ENCODE data around the gene C21orf58.
"Not testable (repeated sequence)": the region's sequence is repeated elsewhere in the genome, so short reads cannot be mapped to it uniquely, and the experiment has no call there.

C21orf58 gene

DNA sequence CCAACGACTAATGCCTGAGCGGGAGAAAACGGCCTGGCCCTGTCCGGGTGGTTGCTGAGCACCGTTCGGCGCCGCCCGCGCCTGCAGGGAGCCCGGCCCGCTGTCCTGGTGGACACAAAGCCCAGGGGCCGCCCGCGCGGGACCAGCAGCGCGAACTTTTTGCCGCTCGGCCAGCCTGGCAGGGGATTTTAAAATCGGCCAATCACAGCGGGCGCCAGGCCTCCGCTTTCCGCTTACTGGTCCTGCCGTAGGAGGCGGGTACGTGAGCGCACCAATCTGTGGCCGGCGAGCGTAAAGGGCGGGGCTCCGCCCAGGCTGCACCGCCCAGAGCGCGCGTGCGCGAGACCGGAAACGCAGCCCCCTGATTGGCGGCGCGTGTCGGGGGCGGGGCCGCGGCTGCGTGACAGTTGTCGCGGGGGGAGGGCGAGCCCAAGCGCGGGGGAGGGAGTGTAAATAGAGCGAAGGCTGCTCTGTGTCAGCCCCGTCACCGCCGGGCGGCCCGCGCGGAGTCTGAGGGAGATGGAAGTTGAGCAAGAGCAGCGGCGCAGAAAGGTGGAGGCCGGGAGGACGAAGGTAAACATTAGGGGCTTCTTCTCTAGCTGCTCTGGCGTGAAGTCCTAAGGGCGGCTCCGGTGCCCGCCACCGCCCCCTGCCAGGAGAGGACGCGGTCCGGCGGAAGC, at the start of gene C21orf58, which contains the start of gene PCNT:
Gene C21orf58, minus strand, starts transcription at position 161 of the 680 bp plus-strand sequence. CDS start 1,132 bp downstream, outside the sequence.
Gene PCNT, plus strand, starts transcription at position 447 of the 680 bp plus-strand sequence. Its CDS starts 73 bp downstream, at position 520.
- DNase-seq, result peak; percentile 84

DNA sequence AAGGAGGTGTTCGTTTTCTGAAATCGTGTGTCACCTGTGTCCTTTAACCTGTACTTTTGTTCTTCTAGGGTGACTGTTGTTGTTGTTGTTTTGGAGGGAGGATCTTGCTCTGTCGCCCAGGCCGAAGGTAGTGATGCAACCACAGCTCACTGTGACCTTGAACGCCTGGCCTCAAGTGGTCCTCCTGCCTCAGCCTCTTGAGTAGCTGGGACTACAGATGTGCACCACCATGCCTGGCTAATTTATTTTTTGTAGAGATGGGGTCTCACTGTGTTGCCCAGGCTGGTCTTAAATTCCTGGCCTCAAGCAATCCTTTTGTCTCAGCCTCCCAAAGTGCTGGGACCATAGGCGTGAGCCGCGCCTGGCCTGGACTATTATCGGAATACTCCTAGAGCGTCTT, 49.3 kb upstream of the C21orf58 start:
- not testable (repeated sequence) for DNase-seq

DNA sequence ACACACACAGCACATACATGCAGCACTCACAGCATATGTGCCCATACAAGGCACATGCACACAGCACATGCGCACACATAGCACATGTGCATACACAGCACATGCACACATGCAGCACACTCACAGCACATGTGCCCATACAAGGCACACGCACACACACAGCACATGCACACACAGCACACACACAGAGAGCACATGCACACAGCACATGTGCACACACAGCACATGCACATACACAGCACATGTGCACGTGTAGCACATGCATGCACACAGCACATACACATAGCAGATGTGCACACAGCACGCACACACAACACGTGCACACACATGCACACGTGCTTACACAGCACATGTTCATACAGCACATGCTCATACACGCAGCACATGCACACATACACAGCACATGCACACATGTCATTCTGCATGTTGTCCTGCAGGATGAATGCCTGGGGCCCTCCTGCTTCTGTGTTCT, 48.4 kb upstream of the C21orf58 start:
- no peak for DNase-seq

DNA sequence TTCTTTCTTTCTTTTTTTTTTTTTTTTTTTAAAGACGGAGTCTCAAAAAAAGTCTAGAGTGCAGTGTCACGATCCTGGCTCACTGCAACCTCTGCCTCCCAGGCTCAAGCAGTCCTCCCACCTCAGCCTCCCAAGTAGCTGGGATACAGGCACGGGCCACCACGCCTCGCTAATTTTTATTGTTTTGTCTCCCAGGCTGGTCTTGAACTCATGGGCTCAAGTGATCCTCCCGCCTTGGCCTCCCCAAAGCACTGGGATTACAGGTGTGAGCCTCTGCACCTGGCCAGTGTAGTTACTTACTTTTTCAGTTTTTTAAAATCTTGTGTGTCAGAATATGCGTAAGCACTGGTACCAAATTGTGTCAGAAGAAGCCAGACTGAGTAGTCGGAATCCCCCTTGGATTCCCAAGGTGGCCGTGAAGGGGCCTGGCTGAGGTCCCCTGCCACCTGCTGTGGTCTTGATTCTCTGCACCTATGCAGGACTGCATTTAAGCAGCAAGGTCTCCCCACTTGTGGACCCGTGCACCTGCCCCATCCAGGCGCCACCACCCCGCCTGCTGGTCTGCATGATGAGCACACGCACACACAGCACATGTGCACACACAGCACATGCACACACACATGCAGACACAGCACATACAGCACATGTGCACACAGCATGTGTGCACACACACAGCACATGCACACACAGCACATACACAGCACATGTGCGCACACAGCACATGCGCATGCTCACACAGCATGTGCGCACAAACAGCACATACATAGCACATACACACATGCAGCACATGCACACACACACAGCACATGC, 47.7 kb upstream of the C21orf58 start:
- no peak for DNase-seq

DNA sequence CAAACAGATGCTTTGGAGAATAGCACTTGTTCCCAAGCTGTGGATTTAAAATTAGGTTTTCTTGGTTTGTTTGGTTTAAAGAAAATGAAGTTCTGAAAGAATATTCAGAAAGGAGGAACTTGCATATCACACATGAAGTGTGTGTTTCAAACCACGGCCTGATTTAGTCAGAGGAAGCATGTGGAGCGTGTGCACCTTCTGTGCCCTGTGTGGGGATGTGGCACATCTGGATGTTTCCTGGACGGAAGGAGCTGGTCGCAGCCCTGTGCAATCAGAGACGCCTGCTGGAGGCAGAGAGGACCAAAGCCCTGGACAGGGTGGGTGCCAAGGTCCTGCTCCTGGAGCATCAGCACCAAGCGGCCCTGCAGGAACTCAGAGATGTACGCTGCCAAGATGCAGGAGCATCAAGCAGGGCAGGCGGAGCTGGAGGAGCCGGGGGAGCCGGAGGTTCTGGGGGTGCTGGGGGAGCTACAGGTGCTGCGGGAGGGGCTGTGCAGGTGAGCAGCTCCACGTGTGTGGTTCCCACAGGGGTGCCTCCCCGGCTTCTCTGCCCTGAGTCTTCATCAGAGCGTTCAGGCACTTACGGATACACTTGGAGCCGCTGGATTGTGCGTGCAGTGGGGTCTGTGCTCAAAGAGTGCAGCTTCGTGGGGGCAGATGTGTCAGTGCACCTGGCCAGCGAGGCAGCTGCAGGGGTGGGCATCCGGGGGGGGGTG, 46.0 kb upstream of the C21orf58 start:
- no peak for DNase-seq

DNA sequence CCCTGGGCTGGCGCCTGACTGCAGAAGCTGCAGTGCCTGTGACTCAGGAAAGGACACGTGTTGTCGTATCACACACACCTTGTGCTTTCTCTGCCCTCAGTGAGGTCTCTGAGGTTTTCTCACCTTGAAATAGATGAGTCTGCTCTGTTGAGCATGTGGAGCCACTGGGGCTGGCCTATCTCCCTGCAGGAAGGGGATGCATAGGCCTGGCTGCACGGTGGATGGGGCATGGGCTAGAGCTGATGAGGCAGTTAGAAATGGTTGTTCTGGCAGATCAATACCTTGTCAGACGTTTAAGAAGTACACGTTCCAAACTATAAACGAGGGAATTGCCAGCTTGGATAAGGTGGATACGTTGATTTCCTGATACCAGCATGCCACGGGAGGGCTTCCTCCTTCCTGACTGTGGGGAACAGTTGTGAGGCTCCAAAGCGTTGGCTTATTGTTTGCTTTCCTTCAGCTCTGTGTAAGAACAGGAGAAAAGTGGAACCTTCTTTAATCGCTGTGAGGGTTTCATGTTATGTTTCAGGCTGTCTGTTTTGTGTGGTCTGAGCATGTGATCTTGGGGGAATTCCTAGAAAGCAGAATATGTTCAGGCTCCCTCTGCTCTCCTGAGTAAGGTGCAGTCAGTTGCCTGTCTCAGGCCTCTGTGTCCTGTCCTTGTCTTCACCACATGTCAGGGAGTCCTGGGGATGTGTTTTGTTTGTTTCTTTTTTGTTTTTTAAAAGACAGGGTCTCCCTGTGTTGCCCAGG, 45.0 kb upstream of the C21orf58 start:
- no peak for DNase-seq

DNA sequence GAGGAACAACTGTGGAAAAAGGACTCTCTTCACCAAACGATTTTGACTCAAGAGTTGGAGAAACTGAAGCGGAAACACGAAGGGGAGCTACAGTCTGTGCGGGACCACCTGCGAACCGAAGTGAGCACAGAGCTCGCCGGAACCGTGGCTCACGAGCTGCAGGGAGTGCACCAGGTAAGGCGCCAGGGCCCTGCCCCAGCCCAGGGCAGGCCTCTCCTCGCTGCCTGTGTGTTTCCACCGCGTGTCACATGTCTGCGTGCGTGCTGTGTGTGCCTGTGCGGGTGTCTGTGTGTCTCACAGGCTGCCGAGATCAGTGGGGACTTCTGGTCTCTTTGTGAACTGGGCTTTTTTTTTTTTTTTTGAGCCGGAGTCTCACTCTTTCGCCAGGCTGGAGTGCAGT, 43.3 kb upstream of the C21orf58 start:
- DNase-seq, result no peak

DNA sequence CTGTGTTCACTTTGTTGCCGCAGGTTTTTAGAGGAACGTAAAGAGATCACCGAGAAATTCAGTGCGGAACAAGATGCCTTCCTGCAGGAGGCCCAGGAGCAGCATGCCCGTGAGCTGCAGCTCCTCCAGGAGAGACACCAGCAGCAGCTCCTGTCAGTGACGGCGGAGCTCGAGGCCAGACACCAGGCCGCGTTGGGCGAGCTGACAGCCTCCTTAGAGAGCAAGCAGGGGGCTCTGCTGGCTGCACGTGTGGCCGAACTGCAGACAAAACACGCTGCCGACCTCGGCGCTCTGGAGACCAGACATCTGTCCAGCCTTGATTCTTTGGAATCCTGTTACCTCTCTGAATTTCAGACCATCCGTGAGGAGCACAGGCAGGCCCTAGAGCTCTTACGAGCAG, 42.9 kb upstream of the C21orf58 start:
- no peak for DNase-seq

DNA sequence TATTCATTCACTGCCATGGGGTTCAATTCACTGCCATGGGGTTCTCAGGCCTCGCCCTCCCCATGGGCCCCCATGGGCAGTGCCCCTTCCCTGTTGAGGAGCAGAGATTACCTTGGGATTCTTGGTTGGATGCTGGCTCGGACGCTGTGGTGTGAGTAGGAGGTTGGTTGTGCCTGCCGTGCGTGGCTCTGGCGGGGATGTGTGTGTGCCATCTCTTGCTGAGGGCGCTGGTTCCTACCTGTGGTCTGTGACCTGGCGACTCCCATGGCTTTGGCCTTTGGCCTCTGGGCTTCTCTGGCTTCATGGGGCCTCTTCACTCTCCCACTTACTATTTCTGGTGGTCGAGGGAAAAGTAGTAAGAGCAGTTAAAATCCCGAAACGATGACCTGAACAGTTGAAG, 42.4 kb upstream of the C21orf58 start:
- DNase-seq, result no peak

DNA sequence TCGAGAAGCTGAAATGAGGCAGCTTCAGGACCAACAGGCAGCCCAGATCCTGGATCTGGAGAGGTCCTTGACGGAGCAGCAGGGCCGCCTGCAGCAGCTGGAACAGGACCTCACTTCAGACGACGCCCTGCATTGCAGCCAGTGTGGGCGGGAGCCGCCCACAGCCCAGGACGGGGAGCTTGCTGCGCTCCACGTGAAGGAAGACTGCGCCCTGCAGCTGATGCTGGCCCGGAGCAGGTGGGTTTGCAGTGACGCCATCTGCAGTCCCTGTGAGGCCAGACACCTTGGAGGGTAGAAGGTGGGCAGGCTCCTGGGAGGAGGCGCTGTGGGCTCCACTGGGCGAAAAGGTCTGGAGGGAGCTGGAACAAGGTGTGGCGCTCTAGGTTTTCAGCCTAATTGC, 40.0 kb upstream of the C21orf58 start:
- DNase-seq, result no peak

DNA sequence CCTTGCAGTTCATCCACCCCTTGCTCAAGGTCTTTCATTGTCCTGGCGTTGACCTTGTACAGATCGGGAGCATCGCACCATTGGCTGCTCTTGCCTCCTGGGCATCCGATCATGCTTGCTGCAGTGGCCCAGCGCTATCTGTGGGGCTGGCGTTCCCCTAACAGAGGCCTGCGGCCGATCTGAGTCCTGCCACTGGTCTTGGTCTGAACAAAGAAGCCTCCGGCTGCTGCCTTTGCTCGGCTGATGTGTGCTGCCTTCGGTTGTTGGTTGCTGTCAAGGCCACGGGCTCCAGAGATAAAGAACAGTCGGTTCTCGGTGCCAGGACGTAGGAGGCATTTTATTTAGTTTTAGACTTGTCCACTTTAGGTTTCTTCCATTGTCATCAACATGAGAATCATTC, 39.3 kb upstream of the C21orf58 start:
- DNase-seq, result no peak

DNA sequence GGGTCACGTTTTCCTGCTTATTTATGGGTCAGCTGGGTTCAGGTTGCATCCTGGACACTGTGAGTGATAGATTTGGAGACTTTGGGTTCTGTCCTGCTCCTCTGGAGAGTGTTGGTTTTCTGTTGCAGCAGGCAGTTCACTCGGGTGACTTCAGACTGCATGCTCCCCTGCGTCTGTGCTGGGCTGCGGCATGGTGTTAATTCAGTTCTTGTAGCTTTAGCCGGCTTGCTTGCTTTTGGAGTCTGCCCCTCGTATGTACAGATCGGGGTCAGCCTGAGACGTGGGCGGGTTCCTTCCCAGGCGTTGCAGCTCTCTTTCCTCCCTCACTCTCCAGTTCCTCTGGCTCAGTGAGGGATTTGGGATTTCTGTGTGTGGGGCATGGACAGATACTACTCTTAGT, 38.3 kb upstream of the C21orf58 start:
- DNase-seq, result no peak

DNA sequence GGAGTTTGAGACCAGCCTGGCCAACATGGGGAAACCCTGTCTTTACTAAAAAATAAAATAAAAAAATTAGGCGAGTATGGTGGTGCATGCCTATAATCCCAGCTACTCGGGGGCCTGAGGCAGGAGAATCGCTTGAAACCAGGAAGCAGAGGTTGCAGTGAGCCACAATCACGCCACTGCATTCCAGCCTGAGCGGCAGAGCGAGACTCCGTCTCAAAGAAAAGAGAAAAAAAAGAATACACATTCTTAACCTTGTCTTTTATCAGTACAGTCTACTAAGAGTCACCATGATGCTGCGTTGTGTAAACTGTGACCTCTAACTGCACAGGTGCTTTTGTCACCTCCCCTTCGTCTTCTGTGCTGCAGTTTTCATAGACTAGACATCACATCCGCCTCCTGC, 37.5 kb upstream of the C21orf58 start:
- DNase-seq, result no peak

DNA sequence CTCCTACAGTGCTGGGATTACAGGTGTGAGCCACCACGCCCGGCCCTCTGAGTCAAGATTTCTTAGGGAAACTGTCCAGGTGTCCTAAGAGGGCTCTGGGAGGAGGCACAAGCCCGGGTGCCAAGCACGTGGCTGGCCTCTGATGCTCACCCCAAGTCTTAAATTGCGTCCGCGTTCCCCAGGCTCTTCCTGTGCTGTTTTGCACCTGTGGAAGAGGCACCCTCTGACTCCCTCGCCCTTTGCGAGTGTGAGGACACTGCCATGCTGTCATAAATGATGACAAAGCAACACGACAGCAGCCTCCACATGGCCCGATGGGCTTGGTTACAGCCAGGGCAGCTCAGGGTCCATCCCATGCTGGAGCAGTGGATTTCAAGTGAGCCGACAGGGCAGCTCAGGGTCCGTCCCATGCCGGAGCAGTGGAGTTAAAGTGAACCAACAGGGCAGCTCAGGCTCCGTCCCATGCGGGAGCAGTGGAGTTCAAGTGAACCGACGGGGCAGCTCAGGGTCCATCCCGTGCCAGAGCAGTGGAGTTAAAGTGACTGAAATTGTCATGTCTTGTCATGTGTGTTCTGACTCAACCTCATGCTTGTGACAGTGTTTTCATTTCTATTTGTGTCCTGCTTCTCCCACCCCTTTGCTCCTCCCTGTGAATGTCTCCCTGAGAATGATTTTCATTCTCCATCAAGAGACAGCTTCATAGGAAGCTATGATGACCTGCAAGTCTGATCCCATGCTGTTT, 34.2 kb upstream of the C21orf58 start:
- DNase-seq, result no peak

DNA sequence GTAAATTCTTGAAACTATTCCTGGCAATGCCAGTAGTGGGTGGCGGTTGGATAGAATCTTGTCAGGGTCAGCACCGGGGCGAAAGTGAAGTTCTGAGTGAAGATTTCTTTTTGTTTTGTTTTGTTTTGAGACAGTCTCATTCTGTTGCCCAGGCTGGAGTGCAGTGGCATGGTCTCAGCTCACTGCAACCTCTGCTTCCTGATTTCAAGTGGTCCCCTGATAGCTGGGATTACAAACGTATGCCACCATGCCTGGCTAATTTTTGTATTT, 33.6 kb upstream of the C21orf58 start:
- DNase-seq, result no peak

DNA sequence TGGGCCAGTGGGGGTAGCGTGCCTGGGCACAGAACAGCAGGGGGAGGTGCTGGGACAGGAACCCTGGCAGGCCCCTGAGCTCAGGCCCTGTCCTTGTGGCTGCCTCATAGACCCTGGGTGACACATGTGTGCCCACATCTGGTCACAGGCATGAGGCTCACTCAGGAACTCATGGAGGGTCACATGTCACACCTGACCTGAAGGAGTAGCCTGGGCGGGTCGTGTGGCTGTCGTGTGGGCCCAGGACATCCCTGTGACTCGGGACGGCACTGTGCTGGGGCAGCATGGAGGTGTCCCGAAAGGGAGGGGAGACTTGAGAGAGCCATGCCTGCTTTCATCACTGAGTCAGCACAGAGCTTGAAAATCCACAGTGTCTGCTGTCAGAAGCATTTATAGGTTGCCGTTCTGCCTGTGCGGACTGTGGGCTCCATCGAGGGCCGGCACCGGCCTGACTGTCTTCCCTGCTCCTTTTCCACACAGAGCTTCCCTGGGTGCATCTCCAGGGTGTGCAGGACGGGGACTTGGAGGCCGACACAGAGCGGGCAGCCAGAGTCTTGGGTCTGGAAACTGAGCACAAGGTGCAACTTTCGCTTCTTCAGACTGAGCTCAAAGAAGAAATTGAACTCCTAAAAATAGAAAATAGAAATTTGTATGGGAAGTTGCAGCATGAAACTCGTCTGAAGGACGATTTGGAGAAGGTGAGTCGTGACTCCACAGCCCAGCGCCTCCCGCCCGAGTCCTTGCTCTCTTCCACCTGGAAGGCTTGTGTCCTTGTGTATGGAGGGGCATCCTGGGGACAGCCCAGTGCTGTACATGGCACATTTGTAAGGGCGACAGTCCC, 33.0 kb upstream of the C21orf58 start:
- no peak for DNase-seq

DNA sequence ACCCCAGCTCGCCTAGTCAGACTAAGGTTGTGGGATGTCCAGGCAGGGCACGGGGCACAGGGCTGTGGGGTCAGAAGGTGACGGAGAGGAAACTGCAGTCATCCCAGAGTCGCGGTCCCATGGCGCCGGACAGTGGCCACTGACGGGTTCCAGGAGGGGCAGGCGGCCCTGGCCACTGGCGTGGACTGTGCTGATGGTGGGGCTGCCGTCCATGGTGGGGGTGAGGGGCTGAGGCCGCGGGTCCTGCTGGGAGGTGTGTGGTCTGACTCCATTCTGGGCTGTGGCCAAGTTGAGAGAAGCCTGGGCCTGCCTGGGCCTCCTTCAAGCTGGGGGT, 32.3 kb upstream of the C21orf58 start:
- no peak for DNase-seq

DNA sequence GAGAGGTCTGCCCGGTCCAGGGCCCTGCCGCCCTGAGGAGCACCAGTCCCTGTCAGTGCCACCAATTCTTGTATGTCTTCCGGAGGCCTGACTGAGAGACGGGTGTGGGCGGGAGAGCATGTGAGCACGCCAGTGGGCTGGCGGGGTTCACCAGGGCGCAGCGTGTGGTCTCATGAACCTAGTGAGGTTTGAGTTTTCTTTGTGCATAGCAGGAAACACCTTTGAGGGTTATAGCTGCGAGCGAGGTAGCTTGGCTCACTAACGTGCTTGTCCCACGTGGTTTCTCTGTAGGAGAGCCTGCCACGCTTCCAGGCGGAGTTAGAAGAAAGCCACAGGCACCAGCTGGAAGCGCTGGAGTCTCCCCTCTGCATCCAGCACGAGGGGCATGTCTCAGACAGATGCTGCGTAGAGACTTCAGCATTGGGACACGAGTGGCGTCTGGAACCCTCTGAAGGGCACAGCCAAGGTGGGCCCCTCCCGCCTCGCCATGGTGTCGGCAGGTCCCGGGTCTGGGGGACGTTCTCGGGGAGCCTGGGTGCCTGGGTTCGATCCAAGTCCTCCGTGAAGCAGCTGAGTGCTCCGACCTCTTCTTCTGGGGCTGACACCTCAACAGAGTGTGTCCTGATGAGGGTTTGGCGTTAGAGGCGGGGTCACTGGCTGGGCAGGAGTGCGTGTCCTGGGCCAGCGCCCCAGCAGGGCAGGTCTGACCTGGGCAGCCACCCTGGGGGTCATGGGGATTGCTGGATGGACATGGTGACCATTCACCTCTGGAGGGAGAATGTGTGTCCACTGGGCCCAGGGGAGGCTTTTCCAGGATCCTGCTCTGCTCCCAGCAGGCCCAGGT, 31.7 kb upstream of the C21orf58 start:
- DNase-seq, result no peak

DNA sequence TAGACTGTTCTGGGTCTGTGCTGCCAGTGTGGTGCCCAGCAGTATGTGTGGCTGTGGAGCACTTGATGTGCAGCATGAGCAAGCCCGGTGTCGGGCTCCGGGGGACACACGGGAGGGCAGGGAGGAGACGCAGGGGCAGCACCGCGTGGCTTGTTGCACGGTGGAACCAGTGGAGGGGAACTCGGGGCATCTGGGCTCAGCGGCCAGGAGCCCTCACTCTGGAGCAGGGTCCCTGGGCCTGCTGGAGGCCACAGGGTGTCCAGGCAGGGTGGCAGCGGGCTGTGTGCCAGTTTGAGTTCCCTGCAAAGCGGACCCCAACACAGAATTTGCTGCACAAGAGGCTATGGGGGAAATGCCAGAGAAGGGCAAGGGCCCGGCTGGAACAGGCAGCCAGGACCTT, 30.8 kb upstream of the C21orf58 start:
- DNase-seq, result no peak

DNA sequence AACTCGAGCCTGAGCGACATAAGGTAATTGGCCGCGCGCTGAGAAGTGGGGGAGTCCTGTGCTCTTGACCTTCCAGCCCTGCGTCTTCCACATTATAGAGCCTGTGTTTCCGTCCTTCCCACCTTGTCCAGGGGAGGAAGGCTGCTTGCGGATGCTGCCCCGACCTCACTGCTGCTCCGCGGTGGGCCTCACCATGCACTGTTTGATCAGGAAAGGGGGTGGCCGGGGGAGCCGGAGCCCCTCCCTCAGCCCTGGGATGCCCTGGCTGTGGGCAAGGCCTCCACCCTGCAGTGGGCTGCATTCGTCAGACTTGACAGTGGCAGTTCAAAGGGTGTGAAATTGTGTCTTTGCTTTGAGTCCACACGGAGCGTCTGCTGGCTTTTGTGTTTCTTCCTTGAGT, 30.4 kb upstream of the C21orf58 start:
- no peak for DNase-seq

DNA sequence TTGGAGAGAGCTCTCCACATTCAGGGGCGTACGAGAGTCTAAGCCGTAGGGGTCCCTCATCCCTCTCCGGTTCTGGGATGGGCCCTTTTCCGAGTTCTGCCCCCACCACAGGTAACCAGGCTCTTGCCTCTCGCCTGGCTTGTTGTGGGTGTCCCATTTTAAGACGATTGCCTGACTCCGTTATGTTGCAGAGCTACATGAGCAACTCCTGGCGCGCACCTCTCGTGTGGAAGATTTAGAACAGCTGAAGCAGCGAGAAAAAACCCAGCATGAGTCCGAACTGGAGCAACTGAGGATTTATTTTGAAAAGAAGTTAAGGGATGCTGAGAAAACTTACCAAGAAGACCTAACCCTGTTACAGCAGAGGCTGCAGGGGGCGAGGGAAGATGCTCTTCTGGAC, 29.2 kb upstream of the C21orf58 start:
- DNase-seq, result no peak
